ENCODE data around the gene SLC44A1. TPM values are rescaled to one million over a fixed set of nuclear protein-coding genes. Genes with fewer than 3 reads are reported as not detected.

SLC44A1 gene
- total RNA-seq, 4 donors from 2014 or later = 51.1 to 82.2 (median 70.5) TPM

- TF ChIP-seq CTCF (IDR thresholded peaks at IDR 0.05) (no peak), POLR2A (IDR thresholded peaks at IDR 0.05) (no peak)
- DNase-seq (ENCODE audit: low spot score in 2 of 2) = no peak
- WGBS, 2 donors = 83 to 85% methylated on average over 3 of the region's 3 CpGs
- intact Hi-C loops (cut with DNase I; ENCODE audit: low total_unique reads) = no loop called here
- no peak overlapping the region for H3K4me3 ChIP-seq (ENCODE audit: low read depth, poor library complexity, severe bottlenecking)
These were observed 111.3 kb downstream of the SLC44A1 start for GRCh38 chr9:105355781-105356180.

GRCh38 chr9:105357937-105358336 is 113.5 kb downstream of the SLC44A1 start:
- no peak overlapping the region for H3K4me3 ChIP-seq (ENCODE audit: low read depth, poor library complexity, severe bottlenecking)
- intact Hi-C loops (cut with DNase I; ENCODE audit: low total_unique reads) = no loop called here
- 92% methylated on average over 3 of the region's 3 CpGs for WGBS, 2 donors
- DNase-seq (ENCODE audit: low spot score in 2 of 2) = no peak
- TF ChIP-seq POLR2A (IDR thresholded peaks at IDR 0.05) = no peak
- TF ChIP-seq CTCF (IDR thresholded peaks at IDR 0.05) = no peak

- no peak for TF ChIP-seq POLR2A (IDR thresholded peaks at IDR 0.05)
- no peak for TF ChIP-seq CTCF (IDR thresholded peaks at IDR 0.05)
- H3K4me3 ChIP-seq (ENCODE audit: low read depth, poor library complexity, severe bottlenecking) = no peak overlapping the region
- no peak for DNase-seq (ENCODE audit: low spot score in 2 of 2)
- intact Hi-C loops (cut with DNase I; ENCODE audit: low total_unique reads) = no loop called here
- 71 to 84% methylated on average over 3 of the region's 3 CpGs for WGBS, 2 donors
These were observed 115.4 kb downstream of the SLC44A1 start for GRCh38 chr9:105359892-105360291.

GRCh38 chr9:105360344-105360743 is 115.9 kb downstream of the SLC44A1 start:
- no peak overlapping the region for H3K4me3 ChIP-seq (ENCODE audit: low read depth, poor library complexity, severe bottlenecking)
- 87 to 96% methylated on average over 1 of the region's 1 CpG for WGBS, 2 donors
- no peak for DNase-seq (ENCODE audit: low spot score in 2 of 2)
- intact Hi-C loops (cut with DNase I; ENCODE audit: low total_unique reads) = no loop called here
- TF ChIP-seq POLR2A (IDR thresholded peaks at IDR 0.05) = no peak
- no peak for TF ChIP-seq CTCF (IDR thresholded peaks at IDR 0.05)

GRCh38 chr9:105361873-105362272 is 117.4 kb downstream of the SLC44A1 start:
- no peak for TF ChIP-seq CTCF (IDR thresholded peaks at IDR 0.05)
- no peak for TF ChIP-seq POLR2A (IDR thresholded peaks at IDR 0.05)
- 86 to 97% methylated on average over 9 of the region's 9 CpGs for WGBS, 2 donors
- intact Hi-C loops (cut with DNase I; ENCODE audit: low total_unique reads) = no loop called here
- no peak for DNase-seq (ENCODE audit: low spot score in 2 of 2)
- no peak overlapping the region for H3K4me3 ChIP-seq (ENCODE audit: low read depth, poor library complexity, severe bottlenecking)

GRCh38 chr9:105362470-105362869 is 118.0 kb downstream of the SLC44A1 start:
- intact Hi-C loops (cut with DNase I; ENCODE audit: low total_unique reads) = no loop called here
- no peak for DNase-seq (ENCODE audit: low spot score in 2 of 2)
- TF ChIP-seq CTCF (IDR thresholded peaks at IDR 0.05) = no peak
- no peak for TF ChIP-seq POLR2A (IDR thresholded peaks at IDR 0.05)
- no peak overlapping the region for H3K4me3 ChIP-seq (ENCODE audit: low read depth, poor library complexity, severe bottlenecking)
- 88 to 89% methylated on average over 4 of the region's 4 CpGs for WGBS, 2 donors
